Tracheal epithelial cell (primary cell): ENCODE measurements around the gene AKIRIN2. TPM values are rescaled to one million over a fixed set of nuclear protein-coding genes. Genes with fewer than 3 reads are reported as not detected.

Source experiments
- total RNA-seq: library from RNA; depleted of rRNA; stranded (reverse); fragments of >200 nt; gene quantifications from 2 replicates; pipeline ENCODE4 v1.2.1, GENCODE V29; 2014

The AKIRIN2 gene
- 19.0 and 27.9 TPM in 2 replicates for total RNA-seq

GRCh38 chr6:87701676-87702588 is at the start of gene AKIRIN2:
Gene AKIRIN2, minus strand, starts transcription at chr6:87702233. Its CDS starts 549 bp downstream, at chr6:87701684.

Other genes starting within 250 kb of the AKIRIN2 start
- 10.4 and 17.1 TPM in 2 replicates for gene SLC35A1, start 229.3 kb downstream of the AKIRIN2 start, total RNA-seq
- 24.9 and 29.4 TPM in 2 replicates for gene RARS2, start 112.2 kb downstream of the AKIRIN2 start, total RNA-seq
- 11.3 and 16.4 TPM in 2 replicates for gene ORC3, start 112.1 kb downstream of the AKIRIN2 start, total RNA-seq